CD4-positive, alpha-beta T cell treated with Interleukin-6 for 4 hours (primary cell): ENCODE results near the gene AFF3.
"Not testable (repeated sequence)": the region's sequence is repeated elsewhere in the genome, so short reads cannot be mapped to it uniquely, and the experiment has no call there.

Experiments
- DNase-seq: peaks from one replicate; pipeline ENCODE4 v3.0.0-alpha.2; 2020; ENCODE audit warnings: mixed read lengths

The AFF3 gene

DNA sequence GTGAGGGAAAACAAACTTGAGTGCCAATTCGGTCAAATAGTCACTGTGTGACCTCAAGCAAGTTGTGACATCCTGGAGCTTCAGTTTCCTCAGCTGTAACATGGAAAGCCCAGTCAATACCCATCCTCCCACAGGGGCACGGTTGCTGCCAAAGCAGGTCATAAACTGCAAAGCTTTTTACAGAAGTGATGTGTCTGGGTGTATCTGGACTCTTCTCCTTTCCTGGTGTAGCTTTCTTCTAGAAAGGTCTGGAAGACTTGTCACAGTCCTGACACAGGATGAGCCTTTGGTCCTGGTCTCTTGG lies 4.2 kb upstream of the AFF3 start:
- no peak for DNase-seq

DNA sequence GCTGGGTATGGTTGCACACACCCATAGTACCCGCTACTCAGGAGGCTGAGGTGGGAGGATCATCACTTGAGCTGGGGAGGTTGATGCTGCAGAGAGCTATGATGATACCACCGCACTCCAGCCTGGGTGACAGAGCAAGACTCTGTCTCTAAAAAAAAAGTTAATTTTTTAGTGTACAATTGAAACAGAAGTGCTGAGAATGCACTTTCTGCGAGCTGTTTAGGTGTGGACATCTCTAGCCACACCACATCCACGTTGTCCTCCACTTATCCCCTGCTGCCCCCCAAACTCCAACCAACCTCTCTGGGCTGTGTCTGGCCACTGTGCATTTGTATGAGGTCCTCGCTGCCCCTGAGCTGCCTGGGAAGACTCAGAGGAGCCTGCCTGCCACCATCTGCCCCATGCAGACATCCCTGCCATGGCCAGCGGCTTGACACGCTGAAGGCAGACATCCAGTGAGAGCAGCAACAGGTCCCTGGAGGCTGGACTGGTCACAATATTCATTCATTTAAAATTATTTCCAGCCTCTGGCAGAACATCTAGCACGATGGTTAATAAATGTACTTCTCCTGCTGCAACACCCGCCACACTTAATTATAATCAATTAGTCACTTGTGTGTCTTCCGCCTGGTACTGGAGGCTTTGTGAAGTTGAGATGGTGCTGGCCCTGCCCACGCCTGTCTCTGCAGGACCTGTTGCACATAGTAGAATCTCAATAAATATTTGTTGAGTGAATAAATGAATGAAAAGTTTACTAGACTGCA lies 3.7 kb upstream of the AFF3 start:
- no peak for DNase-seq

DNA sequence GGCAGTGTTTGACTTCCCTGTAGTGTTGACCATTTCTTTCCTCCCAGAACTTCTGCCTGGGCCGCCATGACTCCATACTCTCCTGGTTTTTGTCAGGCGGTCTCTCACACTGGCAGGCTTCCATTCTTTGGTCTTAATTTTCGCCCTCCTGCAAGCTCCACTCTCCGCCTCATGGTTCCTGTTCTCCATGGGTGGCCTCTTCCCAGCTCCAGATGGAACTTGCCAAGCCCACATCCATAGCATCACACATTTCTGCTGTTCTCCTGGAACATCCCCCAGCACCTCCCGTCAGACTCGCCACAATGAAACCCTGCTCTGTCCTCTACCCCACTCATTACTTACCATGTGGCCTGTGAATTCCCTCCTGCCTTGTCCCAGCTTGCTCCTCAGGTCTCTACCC lies 896 bp upstream of the AFF3 start:
- no peak for DNase-seq

DNA sequence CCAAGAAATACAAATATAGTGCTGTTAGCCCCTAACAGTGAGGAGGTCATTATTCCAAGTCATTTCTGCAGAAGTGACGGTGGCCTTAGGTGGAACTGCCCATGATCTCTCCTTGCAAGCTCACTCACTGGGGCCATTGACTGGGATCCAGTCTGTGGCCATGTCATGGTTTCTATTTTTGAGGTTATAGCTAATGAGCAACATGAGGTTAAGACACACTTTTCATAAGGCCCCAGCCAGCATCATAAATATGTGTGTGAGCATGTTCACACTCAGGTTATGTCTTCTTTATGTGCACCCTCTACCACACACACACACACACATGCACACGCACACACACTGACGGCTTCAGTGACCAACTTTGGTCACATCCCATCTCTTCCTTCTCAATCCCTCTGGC lies 484 bp downstream of the AFF3 start:
- peak; percentile 4 for DNase-seq

DNA sequence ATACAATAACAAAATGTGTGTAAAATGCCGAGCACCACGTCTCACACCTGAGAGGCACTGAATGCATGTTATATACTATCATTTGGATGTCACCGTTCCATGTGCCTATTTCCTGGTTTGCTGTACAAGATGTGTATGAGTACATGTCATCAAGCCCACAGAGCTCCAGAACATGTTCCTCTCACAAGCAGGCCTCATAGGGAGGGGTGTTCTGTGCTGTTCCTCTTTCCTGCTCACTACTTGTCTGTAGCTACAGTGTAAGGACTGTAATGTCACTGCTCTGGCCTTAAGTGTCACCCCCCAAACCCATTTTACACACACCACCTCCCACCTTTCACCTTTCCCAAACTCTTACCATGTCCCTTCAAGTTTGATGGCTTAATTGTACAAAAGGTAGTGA lies 1.8 kb downstream of the AFF3 start:
- DNase-seq = peak; percentile 7

DNA sequence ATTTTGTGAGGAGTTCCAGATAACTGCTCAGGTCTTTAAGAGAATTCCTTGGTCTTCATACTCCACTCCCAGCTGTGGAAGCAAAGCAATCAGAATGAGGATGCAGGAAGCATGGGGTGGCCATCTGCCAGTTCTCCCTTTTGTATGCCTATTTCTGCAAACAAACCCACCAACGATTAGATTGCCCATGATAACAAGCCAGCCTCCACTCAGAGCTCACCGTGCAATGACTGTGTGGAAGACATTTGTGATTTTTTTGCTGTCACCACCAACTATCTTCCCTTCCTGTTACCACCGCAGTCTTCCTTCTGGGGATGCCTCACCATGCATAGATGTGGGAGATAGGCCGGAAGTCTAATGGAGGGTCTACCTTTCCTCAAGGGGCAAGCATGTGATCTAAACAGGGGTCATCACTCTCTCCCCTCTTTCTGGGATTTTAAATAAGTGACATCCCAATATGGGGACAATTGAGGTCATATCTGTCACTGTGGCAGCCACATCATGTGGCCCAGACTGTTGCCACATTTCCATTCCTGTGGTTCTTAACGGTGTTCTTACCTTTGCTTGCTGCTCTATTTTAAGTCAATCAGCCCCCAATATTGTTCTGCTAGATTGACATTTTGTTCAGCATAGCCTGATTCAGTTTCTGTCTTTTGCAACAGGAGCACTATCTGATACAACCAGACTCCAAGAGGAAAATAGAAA lies 4.4 kb downstream of the AFF3 start:
- no peak for DNase-seq

DNA sequence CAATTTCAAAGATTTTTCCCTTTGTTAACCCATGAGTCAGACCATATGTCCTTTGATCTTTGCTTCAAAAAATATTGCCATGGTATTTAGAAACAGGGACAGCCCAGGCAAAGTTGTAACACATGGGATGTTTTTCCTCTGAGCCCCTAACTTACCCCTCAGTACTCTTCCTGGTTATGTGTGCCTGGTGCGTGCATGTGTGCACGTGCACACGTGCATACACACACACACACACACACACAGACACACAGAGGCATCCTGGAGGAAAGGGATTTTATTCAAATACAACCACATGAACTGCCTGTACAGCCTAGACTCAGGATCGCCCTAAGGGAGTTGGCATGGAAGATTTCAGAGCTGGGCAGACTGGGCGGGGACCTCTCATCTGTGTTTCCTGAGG lies 5.1 kb downstream of the AFF3 start:
- DNase-seq = no peak

DNA sequence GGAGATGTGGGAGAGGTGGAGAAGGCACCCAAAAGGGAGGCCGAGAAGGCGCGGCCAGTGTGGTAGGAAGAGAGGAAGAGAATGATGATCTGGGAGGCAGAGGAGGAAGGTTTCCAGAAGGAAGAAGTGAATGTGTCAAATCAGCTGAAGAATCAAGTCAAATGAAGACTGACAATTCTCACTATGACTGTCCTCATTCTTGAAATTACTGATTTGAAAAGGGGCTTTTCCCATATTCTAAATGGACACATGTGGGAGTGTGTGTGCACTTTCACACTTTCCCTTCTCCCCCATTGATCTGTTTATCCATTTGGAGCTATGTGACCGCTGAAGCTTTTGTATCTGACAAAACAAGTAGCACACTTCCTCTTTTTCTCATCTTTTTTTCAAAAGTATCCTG lies 6.1 kb downstream of the AFF3 start:
- DNase-seq = no peak

DNA sequence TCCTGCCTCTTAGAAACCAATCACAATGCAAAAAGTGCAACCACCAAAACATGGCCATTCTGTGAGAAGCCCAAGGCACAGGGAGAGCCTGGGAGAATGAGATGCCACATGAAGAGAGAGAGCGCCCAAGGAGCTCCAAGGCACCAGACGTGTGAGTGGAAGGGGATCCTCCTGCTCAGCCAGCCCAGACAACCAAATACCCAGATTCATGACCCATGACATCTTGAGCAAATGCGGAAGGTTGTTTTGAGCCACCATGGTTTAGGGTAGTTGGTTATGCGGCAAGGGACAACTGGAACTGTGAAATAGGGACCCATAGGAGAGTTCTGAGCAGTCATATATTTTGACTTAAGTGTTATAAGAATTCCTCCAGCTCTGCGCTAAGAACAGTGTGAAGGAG lies 7.0 kb downstream of the AFF3 start:
- no peak for DNase-seq

DNA sequence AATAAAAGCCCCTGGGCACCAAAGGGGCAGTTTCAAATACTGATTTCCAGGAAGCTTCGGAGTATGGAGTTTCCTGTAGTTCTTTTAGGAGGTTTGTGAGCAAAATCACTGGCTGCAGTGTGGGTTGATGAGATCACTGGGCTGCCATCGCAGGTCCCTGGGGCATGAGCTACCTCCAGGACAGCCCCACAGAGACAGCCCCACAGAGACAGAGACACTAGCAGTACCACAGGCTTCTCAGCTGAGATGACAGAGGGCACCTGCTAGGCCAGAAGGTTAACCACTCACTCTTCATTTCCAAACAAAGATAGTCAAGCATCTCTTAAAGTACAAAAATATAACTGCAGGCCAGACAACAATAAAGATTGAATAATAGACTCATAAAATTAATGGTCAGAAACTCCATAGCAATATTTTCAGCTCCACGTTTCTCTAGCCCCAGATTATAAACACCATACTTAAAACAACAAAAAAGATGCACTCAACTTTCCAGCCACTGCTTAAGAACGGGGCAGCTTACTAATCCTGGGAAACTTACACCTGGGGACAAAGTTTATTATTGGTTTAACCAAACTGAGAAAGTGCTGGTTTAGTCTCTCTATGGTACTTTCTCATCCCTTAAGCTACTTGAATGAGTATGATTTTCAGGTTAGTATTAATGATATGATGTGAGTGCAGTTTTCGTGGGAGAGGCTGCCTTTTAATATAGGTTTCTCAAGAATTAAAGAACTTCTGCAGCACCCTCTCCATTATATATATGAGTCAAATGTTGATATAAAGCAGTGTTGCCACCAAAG lies 11.6 kb downstream of the AFF3 start:
- DNase-seq = no peak

DNA sequence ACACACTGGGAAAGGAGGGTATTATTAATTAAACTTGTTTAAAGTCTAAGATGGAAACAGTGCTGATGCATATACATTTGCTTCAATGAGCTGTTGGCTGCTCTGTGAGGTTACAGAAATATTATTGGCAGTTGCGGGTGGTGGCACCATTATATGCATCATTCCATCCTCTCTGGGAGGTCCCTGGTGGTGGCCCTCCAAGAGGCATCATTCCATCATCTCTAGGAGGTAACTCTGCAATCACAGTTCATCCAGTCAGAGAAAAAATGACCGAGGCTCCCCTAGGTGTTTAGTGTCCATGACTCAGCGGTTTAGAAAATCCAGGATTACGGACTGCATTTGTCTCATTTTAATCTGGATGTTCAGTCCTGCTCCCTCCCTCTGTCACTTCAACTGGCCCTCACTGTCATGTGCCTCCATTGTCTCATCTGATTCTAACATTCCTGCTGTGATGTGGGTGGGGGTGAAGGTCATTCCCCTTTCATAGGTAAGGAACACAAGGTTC lies 15.4 kb downstream of the AFF3 start:
- DNase-seq = no peak

DNA sequence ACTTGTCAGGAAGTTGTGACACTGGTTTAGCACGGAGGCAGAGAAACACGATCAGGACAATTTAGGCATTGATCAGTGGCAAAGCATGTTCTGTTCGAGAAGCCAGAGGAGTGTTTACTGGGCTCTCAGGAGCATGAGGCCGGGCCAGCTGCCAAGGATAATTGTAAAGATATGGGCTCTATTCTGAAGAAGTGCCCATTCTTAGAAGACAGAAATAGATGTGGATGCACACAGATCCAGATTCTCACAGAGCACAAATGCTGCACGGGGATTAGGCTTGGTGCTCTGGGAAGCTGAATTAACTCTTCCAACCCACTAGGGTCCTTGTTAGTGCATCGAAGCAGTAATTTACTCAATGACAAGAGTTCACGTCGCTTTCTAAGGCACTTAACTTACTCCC lies 16.2 kb downstream of the AFF3 start:
- DNase-seq = no peak

DNA sequence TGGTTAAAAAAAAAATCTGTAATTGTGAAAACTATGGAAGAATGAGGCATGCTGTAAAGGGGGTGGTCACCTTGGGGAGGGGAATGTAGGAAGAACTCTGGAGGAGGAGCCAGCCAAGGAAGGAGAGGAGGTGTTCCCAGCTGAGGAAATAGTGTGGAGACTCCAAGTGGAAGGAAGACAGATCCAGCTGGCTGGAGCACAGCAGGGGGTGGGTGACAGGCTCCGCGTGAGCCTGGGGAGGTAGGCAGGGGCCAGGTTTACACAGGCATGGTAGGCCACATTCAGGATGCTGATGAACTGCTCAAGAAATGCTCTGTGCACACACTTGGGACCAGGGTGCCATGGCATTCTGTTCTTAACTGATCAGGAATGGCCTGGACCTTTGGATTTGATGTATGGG lies 16.8 kb downstream of the AFF3 start:
- no peak for DNase-seq

DNA sequence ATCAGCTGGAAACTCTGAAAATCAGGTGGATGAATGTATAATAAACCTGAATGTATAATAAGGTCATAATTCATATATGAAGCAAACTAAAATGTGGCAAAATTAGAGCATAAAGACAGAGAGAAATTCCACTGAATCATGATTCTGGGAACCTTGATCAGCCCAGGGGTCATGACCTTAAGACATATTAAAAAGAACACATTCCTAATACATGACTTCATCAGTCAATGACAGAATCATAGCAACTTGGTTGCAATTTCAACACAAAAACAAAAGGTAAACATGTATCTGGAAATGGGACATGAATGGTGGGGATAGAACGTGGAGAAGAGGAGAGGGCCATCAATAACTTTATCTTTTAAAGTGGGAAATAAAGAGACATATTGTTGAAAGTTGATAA lies 17.6 kb downstream of the AFF3 start:
- DNase-seq = no peak

DNA sequence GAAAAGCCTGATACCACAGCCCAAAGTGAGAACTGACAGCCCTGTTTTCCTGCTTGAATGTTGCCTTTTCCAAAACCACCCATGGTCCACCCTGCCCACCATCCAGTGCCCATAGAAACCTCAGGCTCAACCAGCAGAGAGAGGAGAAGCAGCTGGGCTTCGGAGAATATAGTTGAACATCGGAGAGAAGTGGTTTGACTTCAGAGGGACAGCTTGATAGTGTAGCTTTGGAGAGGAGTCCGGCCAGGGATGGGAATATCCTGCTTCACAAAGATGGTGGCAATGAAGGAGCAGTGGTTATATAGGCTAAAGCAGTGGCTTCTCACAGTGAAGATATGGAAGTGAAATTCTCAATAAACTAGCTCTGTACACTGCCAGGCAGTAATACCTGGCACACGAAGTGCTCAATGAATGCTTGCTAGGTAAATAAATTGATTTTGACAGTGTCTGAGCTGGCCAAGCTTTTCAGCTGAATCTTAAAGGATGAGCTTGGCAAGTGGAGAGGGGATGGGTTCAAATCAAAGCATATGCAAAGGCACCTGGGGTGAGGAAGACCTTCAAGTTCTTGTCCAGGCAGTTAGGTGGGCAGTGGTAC lies 21.2 kb downstream of the AFF3 start:
- no peak for DNase-seq

DNA sequence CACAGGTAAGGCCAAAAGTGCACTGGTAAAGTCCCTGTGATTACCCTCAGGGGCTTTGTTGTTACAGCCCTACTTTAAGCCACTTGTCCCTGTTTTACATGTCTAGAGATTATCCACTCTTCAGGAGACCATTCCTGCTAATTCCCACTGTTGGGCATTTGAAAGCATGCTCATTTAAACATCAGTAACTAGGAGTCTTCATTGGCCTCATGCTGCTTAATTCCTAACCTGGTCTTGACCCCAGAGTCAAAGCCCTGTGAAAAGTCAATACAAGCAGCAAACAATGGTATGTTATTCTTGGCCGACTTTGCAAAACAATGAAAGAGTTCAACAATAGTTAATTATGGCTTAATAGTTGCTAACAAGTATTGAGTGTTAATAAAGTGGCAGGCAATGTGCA lies 23.2 kb downstream of the AFF3 start:
- no peak for DNase-seq

DNA sequence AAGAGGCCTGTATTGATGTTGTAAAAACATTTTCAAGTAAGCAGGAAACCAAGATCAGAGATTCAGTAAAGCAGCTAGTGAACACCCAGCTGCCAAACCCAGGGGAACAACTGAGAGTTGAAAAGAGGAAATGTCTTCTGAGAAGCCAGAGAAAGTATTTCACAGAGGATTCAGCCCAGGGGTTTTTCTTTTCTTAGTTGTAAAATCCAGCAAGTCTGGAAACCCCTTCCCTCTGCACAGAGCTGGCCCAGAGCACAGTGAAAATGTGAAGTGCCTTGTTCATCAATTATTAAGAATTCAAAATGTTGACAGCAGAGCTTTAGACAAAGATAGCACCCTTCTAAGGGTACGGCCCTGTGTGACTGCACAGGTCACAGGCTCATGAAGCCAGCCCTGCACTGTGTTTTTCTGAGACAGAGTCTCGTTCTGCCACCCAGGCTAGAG lies 28.4 kb downstream of the AFF3 start:
- no peak for DNase-seq

DNA sequence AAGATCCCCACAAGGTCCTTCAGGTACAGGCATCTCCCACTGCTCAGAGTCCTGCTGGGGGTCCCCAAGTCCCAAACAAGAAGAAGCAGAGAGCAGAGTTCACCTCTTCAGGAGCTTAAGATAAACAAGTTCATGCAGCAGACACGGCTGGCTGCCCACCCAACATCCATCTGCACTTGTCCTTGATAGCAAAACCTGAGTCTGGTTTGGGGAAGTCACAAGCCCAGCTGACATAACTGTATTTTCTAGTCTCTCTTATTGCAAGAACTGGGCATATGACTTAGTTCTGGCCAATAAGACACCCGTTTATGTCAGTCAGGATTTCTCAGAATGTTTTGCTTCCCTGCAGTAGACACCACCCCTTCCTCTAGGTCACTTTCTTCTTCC lies 31.8 kb downstream of the AFF3 start:
- no peak for DNase-seq

DNA sequence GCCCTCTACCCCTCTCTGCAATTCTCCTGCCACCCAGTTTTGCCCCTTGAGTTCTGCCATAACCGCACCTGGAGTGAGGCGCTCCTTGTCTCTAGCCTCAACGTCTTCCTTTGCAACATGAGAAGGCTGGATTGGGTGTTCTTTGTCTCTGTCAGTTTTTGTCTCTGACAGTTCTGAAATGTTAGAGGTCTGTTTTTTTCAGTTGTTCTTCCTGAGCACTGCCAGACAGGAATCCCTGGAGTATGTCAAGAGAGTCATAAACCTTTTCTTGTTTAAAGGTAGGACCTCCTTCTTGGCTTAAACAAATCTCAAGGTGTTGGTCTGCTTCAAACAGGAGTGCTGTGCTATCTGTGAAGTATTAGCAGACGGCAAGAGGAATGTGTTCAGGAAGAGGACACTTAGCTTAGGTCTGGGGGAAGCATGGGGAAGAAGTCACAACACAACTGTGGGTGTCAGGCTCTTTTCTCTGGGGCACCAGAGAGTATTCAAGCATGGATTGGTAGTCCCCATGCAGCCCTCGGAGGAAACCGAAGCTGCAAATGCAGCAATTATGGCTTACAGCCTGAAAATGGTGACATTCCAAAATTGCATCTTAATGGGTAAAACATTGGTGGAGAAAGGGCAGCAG lies 32.3 kb downstream of the AFF3 start:
- no peak for DNase-seq

DNA sequence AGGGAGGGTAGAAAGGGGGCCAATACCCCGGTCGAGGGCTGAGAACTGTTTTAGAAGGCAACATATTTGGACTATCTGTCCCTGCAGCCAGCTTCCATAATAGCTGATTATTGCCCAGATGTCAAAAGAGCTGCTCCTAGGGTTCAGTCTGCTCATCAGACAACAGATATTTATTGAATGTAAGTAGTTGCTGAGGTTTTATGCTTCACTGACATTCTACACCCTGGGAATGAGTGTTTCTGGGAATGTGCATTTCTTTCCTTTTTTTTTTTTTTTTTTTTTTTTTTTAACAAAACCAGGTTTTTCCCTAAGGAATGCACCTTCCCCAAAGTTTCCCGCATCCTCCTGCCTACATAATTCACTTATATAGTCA lies 33.8 kb downstream of the AFF3 start:
- not testable (repeated sequence) for DNase-seq

DNA sequence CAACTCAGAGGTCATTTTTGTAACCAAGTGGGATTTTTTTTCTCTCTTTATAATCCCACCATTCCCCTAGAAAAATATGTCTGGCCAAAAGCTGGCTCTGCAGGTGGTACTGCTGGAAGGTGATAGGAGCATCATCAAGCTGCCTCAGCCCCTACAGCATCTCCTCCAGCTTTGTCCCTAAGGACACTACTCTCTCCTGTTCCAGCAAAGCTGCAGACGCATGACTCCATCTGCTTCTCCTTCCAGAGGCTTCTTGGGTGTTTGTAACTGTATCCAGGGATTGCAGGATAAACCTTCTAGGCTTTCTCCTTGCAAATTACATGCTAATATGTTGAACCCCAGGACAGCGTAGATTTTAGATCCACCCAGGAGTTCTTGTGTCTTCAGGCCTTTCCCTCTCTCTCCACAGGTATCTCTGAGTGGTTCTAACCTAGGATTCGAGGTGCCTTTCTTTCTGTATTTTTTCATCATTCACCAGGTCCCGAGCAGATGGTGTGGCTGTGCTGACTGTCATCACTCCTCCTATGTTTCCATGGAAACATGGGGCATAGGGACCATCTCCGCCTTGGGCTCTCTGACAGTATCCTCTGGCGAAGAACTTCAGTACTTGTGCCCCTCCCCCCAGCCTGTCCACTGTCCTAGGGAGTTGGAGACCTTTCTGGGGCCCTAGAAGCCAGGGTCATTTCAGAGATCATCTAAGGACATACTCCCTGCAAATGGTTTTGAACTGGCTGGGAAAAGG lies 34.3 kb downstream of the AFF3 start:
- no peak for DNase-seq

DNA sequence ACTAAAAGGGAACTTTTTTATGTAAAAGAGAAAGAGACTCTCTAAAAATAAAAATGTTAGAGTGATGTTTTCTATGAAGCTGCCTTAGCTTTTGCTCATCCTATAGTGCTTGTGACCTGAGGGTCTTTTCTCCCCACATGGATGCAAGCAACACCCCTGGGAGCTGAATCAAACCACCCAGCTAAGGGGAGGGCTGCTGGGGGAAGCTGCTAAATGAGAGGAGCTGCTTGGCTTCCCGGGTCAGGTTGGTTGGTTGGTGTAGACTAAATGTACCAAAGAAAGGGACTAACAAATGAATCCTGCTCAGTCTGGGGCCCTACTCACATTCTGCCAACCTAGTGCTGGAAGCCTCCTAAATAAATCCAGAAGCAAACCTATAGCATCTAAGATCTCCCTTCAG lies 35.0 kb downstream of the AFF3 start:
- no peak for DNase-seq
